H1 (cell line): ENCODE data around the gene ABCF3. TPM values are rescaled to one million over a fixed set of nuclear protein-coding genes. Genes with fewer than 3 reads are reported as not detected.

Experiments
- BRCA1 ChIP-seq: IDR thresholded peaks from 2 replicates; pipeline ENCODE4 v1.6.1; 2012; ENCODE audit warnings: low read depth, low read length, improper control_type of control experiment
- CBX5 ChIP-seq: fragments of 300-800, 300-1000 bp; sonication (generic); IDR thresholded peaks from 2 replicates; pipeline ENCODE4 v1.7.1; 2016; ENCODE audit warnings: antibody characterized with exemption, low read length, low read depth
- CHD1 ChIP-seq: IDR thresholded peaks from 2 replicates; pipeline ENCODE4 v1.6.1; 2012; ENCODE audit warnings: low read depth, low read length, improper control_type of control experiment
- CHD2 ChIP-seq: IDR thresholded peaks from 2 replicates; pipeline ENCODE4 v1.6.1; 2012; ENCODE audit warnings: low read length, improper control_type of control experiment
- CHD7 ChIP-seq: fragments of 300-600 bp; sonication (generic); IDR thresholded peaks from 2 replicates; pipeline ENCODE4 v1.7.1; 2012; ENCODE audit warnings: low read length, moderate library complexity, mild to moderate bottlenecking, inconsistent platforms; ENCODE audit not compliant: insufficient replicate concordance
- EZH2 ChIP-seq: fragments of 200-600 bp; sonication (generic); IDR thresholded peaks from 2 replicates; pipeline ENCODE4 v1.7.1; 2012; ENCODE audit warnings: low read depth, mild to moderate bottlenecking, moderate library complexity, low read length, inconsistent platforms; ENCODE audit not compliant: severe bottlenecking
- RXRA ChIP-seq: IDR thresholded peaks from 2 replicates; pipeline ENCODE4 v1.6.1; 2011; ENCODE audit warnings: low read depth, mild to moderate bottlenecking, low read length, moderate library complexity; ENCODE audit not compliant: insufficient read depth
- SAP30 ChIP-seq: fragments of 300-600 bp; sonication (generic); IDR thresholded peaks from 2 replicates; pipeline ENCODE4 v1.7.1; 2012; ENCODE audit warnings: low read length, moderate library complexity, mild to moderate bottlenecking, inconsistent platforms; ENCODE audit not compliant: insufficient read depth, insufficient replicate concordance
- SIN3A ChIP-seq, 2 experiments: IDR thresholded peaks in 1 of 2; conservative IDR thresholded peaks in 1 of 2; 2 replicates each; pipeline ENCODE4 v1.6.1; 2011 to 2012; ENCODE audit warnings: low read length in 2 of 2, improper control_type of control experiment in 1 of 2, low read depth in 1 of 2, mild to moderate bottlenecking in 1 of 2
- TAF7 ChIP-seq: optimal IDR thresholded peaks from 2 replicates; pipeline ENCODE3; 2011; ENCODE audit warnings: low read depth, mild to moderate bottlenecking, inconsistent platforms, low read length, moderate library complexity, borderline replicate concordance
- polyA plus RNA-seq, 7 experiments: library from polyadenylated mRNA; depleted of rRNA in 3 of 7; stranded (reverse) in 5 of 7; unstranded in 2 of 7; fragments of >200 nt in 5 of 7; fragments of 200-250 nt in 2 of 7; gene quantifications; 1 replicate in 5 of 7; 2 replicates in 1 of 7; 4 replicates in 1 of 7; pipeline versions ENCODE4 v1.2.1 to v1.2.3, GENCODE V29; 2011 to 2013; ENCODE audit warnings: missing spikeins in 2 of 7, mixed read lengths in 2 of 7
- total RNA-seq: library from RNA; stranded (reverse); fragmentation: NEBNext Ultra II Directional; extraction: Animal tissue kit (Norgen Biotek cat#: 25700); gene quantifications from 2 replicates; pipeline ENCODE4 v1.2.1, GENCODE V29; 2021

The ABCF3 gene
- total and polyA plus RNA-seq, 2 of the 8 experiments (the other 6 are each of a cell fraction or from before 2014, with no cell fraction given), result 51.6 to 57.8 TPM

GRCh38 chr3:184185461-184186183 is 377 bp upstream of the ABCF3 start (continued):
- TF ChIP-seq CHD7 (no peak), CHD1 (no peak), CBX5 (no peak), BRCA1 (no peak), EZH2 (no peak), SIN3A (conservative IDR thresholded peaks at IDR 0.05 in 1 of 2, IDR thresholded peaks at IDR 0.05 in 1 of 2; ENCODE audit: low read depth in 1 of 2, low read length in 2 of 2) (no peak; a peak in 1 of 4 replicates), SAP30 (no peak), TAF7 (peak; percentile 66), CHD2 (0 out of 2 replicates have a peak, but pooled peaks have one; percentile 36), RXRA (no peak)
